K562 (cell line): Measurements from ENCODE around the gene PRICKLE3. TPM values are rescaled to one million over a fixed set of nuclear protein-coding genes. Genes with fewer than 3 reads are reported as not detected.

ENCODE experiments used
- CBFB ChIP-seq: sonication (generic); formaldehyde crosslinking; IDR thresholded peaks from 2 replicates; pipeline ENCODE4 v1.4.0; 2020; ENCODE audit warnings: mild to moderate bottlenecking, missing genetic modification reagents
- E2F3 ChIP-seq: fragments of 250-450 bp; sonication (Bioruptor Pico); IDR thresholded peaks from 2 replicates; pipeline ENCODE4 v1.4.0; 2020; ENCODE audit warnings: mild to moderate bottlenecking
- FOSL1 ChIP-seq: fragments of 200-800 bp; sonication (Bioruptor generic); conservative IDR thresholded peaks from 2 replicates; pipeline ENCODE4 v1.6.1; 2016; ENCODE audit warnings: missing genetic modification characterization, missing compliant biosample characterization
- HDAC6 ChIP-seq: IDR thresholded peaks from 2 replicates; pipeline ENCODE4 v1.6.1; 2012; ENCODE audit warnings: low read depth, mild to moderate bottlenecking, control low read depth, inconsistent platforms, low read length, moderate library complexity
- MAFG ChIP-seq: fragments of 450-650 bp; conservative IDR thresholded peaks from 2 replicates; pipeline ENCODE4 v1.6.1; 2016; ENCODE audit warnings: missing genetic modification characterization, missing compliant biosample characterization
- MCM2 ChIP-seq: fragments of 450-650 bp; IDR thresholded peaks from 2 replicates; pipeline ENCODE4 v1.6.1; 2017; ENCODE audit warnings: low read depth, mild to moderate bottlenecking
- MYBL2 ChIP-seq, 2 experiments: fragments of 450-650 bp in 1 of 2; sonication (generic) in 1 of 2; formaldehyde crosslinking in 1 of 2; IDR thresholded peaks; 2 replicates each; pipeline versions ENCODE4 v1.6.1 to v1.8.1; 2017 to 2022; ENCODE audit warnings: borderline replicate concordance in 1 of 2, inconsistent platforms in 1 of 2, low read depth in 1 of 2, mild to moderate bottlenecking in 1 of 2, missing genetic modification reagents in 1 of 2, moderate library complexity in 1 of 2
- POLR2A ChIP-seq: fragments of 450-650 bp; conservative IDR thresholded peaks from 2 replicates; pipeline ENCODE4 v1.6.1; 2016
- PRMT5 ChIP-seq: sonication (generic); formaldehyde crosslinking; IDR thresholded peaks from 2 replicates; pipeline ENCODE4 v1.5.0; 2020; ENCODE audit warnings: missing genetic modification reagents
- SMARCB1 ChIP-seq: IDR thresholded peaks from 2 replicates; pipeline ENCODE4 v1.6.1; 2011; ENCODE audit warnings: improper control_type of control experiment, low read depth; ENCODE audit not compliant: insufficient read length
- SP1 ChIP-seq: sonication (generic); formaldehyde crosslinking; IDR thresholded peaks from 2 replicates; pipeline ENCODE4 v1.8.1; 2022; ENCODE audit warnings: mild to moderate bottlenecking, missing genetic modification reagents
- SPI1 ChIP-seq: IDR thresholded peaks from 2 replicates; pipeline ENCODE4 v1.6.1; 2011; ENCODE audit warnings: low read depth, low read length, control low read depth, borderline replicate concordance
- TAL1 ChIP-seq: fragments of 450-650 bp; IDR thresholded peaks from 2 replicates; pipeline ENCODE4 v1.6.1; 2016; ENCODE audit warnings: mild to moderate bottlenecking
- XRCC3 ChIP-seq: fragments of 450-650 bp; IDR thresholded peaks from 2 replicates; pipeline ENCODE4 v1.6.1; 2017; ENCODE audit warnings: mild to moderate bottlenecking, moderate library complexity
- polyA plus RNA-seq, 8 experiments: library from polyadenylated mRNA; depleted of rRNA in 4 of 8; stranded (reverse) in 5 of 8; unstranded in 3 of 8; fragments of >200 nt; fragmentation: Nextera tagmentation in 2 of 8; fragmentation: Illumina TruSeq in 1 of 8; extraction: Ambion mirVana in 2 of 8; extraction: Trizol in 1 of 8; gene quantifications; 2 replicates each; pipeline versions ENCODE4 v1.2.1 to v1.2.3, GENCODE V29; 2011 to 2014; ENCODE audit warnings: inconsistent platforms in 1 of 8, missing spikeins in 1 of 8
- total RNA-seq, 7 experiments: library from RNA; depleted of rRNA in 6 of 7; stranded (reverse); fragments of >200 nt in 6 of 7; fragmentation: Illumina TruSeq in 2 of 7; extraction: Trizol in 2 of 7; gene quantifications; 2 replicates each; pipeline versions ENCODE4 v1.2.1 to v1.2.3, GENCODE V29; 2011 to 2021; ENCODE audit warnings: low replicate concordance in 1 of 7
- TF ChIP-seq, protein P1 (sequence below): fragments of 250-450 bp; sonication (Bioruptor Pico); IDR thresholded peaks from 2 replicates; pipeline ENCODE4 v1.9.0; 2021; ENCODE audit warnings: mild to moderate bottlenecking
- TF ChIP-seq, protein P2 (sequence below), 2 experiments: fragments of 450-650 bp; formaldehyde crosslinking in 1 of 2; IDR thresholded peaks; 2 replicates each; pipeline versions ENCODE4 v1.4.0 to v1.6.1; 2014 to 2020; ENCODE audit warnings: mild to moderate bottlenecking in 2 of 2, borderline replicate concordance in 1 of 2, low read depth in 1 of 2
- TF ChIP-seq, protein P3 (sequence below): sonication (generic); formaldehyde crosslinking; IDR thresholded peaks from 2 replicates; pipeline ENCODE4 v1.8.0; 2022; ENCODE audit warnings: missing genetic modification reagents, mild to moderate bottlenecking, moderate library complexity, borderline replicate concordance

The PRICKLE3 gene
- total and polyA plus RNA-seq, 9 of the 15 experiments (the other 6 are each of a cell fraction or from before 2014, with no cell fraction given), result 1.1 to 44.3 (median 14.0) TPM

GRCh38 chrX:49184294-49185281 lies 1.6 kb downstream of the PRICKLE3 start (continued):
- TF ChIP-seq PRMT5 (CRISPR knock-in tag) (no peak), SMARCB1 (no peak), CBFB (CRISPR knock-in tag) (no peak), XRCC3 (no peak), FOSL1 (peak; percentile 49; the same call in 1 of the 2 replicates), MAFG (tag) (no peak), POLR2A (peak; percentile 62), SPI1 (no peak), MYBL2 (IDR thresholded peaks at IDR 0.05; ENCODE audit: low read depth) (no peak), MYBL2 (CRISPR knock-in tag; IDR thresholded peaks at IDR 0.05; ENCODE audit: borderline replicate concordance) (no peak), SP1 (CRISPR knock-in tag) (peak; percentile 78), MCM2 (no peak), TAL1 (no peak), E2F3 (no peak), HDAC6 (no peak)
- TF ChIP-seq, protein P1, sequence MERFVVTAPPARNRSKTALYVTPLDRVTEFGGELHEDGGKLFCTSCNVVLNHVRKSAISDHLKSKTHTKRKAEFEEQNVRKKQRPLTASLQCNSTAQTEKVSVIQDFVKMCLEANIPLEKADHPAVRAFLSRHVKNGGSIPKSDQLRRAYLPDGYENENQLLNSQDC (CRISPR knock-in tag), result no peak
- TF ChIP-seq, protein P2, sequence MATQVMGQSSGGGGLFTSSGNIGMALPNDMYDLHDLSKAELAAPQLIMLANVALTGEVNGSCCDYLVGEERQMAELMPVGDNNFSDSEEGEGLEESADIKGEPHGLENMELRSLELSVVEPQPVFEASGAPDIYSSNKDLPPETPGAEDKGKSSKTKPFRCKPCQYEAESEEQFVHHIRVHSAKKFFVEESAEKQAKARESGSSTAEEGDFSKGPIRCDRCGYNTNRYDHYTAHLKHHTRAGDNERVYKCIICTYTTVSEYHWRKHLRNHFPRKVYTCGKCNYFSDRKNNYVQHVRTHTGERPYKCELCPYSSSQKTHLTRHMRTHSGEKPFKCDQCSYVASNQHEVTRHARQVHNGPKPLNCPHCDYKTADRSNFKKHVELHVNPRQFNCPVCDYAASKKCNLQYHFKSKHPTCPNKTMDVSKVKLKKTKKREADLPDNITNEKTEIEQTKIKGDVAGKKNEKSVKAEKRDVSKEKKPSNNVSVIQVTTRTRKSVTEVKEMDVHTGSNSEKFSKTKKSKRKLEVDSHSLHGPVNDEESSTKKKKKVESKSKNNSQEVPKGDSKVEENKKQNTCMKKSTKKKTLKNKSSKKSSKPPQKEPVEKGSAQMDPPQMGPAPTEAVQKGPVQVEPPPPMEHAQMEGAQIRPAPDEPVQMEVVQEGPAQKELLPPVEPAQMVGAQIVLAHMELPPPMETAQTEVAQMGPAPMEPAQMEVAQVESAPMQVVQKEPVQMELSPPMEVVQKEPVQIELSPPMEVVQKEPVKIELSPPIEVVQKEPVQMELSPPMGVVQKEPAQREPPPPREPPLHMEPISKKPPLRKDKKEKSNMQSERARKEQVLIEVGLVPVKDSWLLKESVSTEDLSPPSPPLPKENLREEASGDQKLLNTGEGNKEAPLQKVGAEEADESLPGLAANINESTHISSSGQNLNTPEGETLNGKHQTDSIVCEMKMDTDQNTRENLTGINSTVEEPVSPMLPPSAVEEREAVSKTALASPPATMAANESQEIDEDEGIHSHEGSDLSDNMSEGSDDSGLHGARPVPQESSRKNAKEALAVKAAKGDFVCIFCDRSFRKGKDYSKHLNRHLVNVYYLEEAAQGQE (IDR thresholded peaks at IDR 0.05; ENCODE audit: borderline replicate concordance), result no peak
- TF ChIP-seq, protein P2 (CRISPR knock-in tag; IDR thresholded peaks at IDR 0.05; ENCODE audit: low read depth), result no peak
- TF ChIP-seq, protein P3, sequence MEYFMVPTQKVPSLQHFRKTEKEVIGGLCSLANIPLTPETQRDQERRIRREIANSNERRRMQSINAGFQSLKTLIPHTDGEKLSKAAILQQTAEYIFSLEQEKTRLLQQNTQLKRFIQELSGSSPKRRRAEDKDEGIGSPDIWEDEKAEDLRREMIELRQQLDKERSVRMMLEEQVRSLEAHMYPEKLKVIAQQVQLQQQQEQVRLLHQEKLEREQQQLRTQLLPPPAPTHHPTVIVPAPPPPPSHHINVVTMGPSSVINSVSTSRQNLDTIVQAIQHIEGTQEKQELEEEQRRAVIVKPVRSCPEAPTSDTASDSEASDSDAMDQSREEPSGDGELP (CRISPR knock-in tag), result peak; percentile 33; the same call in 1 of the 2 replicates
